ENCODE measurements around the gene BANP. TPM values are rescaled to one million over a fixed set of nuclear protein-coding genes. Genes with fewer than 3 reads are reported as not detected.
A peak's percentile ranks its signal among the peaks of the same experiment; 100 is the strongest.
"Not testable (repeated sequence)": the region's sequence is repeated elsewhere in the genome, so short reads cannot be mapped to it uniquely, and the experiment has no call there.

The BANP gene
- total RNA-seq, 1 experiment from 2014 or later: 24.9 TPM

GRCh38 chr16:87965417-87965816, 14.2 kb downstream of the BANP start:
- no peak for DNase-seq (ENCODE audit: low read depth)

- no peak for DNase-seq (ENCODE audit: low read depth)
Observed at GRCh38 chr16:87966064-87966645, 14.9 kb downstream of the BANP start.

- DNase-seq (ENCODE audit: low read depth): no peak
Observed at GRCh38 chr16:87966685-87967185, 15.5 kb downstream of the BANP start.

DNA sequence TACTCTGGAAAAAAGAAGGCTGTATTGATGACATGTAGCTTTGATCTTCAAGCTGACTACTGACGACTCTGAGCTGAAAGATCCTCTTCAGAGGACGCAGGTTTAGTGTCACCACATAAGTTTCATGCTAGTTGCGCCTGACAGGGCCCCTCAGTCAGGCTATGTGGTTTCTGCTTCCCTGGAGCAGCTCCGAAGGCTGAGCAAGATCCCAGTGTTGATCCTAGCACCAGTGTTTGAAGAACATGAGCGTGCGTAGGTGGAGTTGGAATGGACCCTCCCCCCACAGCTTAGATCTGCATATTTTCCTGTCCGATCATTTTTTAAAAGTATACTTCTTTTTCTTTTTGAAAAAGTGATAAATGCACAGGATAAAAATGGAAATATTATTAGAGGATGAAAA, 17.3 kb downstream of the BANP start:
- no peak for DNase-seq (ENCODE audit: low read depth)

GRCh38 chr16:87970186-87970585, 19.0 kb downstream of the BANP start:
- no peak for DNase-seq (ENCODE audit: low read depth)

- no peak for DNase-seq (ENCODE audit: low read depth)
Observed at GRCh38 chr16:87971933-87972332, 20.7 kb downstream of the BANP start.

GRCh38 chr16:87973717-87974116, 22.5 kb downstream of the BANP start:
- DNase-seq (ENCODE audit: low read depth): no peak

DNA sequence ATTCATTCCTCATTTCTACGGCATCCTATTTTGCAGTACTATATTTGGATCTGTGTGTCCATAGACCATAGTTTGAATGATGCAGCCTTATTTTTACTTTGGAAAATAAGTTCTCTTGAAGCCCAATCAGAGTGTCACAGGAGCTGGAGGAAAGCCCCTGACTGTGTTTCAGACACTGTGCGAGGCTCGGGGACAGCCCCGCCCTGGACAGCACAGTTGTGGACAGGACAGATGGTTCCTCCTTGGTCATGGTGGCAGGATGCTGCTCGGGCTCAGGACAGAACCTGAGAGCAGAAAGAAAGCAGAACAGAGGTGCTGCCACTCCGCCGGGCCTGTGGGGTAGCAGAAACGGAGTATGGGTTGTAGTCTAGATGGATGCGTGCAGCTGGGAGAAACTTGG, 22.9 kb downstream of the BANP start:
- DNase-seq (ENCODE audit: low read depth): no peak

DNA sequence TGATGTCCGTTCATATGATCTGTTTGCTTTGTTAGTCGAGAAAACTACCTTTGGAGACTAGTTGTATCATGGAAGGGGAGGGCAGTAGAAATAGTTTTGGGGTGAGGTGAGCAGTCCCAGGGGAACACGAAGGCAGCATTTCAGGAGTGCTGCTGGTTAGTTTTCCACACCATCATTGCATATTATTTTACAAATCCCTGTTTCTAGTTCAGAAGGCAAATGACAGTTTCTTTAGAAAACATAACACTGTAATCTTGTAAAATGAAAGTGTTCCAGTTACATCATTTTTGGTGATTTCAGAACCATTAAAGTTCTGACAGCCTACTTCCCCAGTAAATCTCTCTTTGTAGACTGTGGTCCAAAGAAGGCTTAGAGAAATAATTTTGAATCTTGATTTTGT, 25.4 kb downstream of the BANP start:
- no peak for DNase-seq (ENCODE audit: low read depth)

DNA sequence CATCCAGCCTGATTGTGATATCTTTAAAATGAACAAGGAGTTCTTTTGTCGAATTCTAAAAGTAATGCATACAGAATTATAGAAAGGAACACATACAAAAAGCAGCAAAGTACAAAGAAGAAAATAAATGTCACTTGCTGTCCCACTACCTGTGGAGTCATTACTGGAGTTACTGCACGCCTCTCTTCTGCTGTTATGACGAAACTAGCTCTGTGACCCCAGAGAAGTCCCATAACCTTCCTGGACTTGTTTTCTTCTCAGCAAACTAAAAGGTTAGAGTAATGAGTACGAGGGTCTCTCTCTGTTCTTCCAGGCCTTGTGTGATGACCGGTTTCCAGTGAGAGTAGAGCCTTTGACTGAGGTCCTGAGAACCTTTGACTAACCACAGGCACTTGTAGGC, 26.9 kb downstream of the BANP start:
- DNase-seq (ENCODE audit: low read depth): no peak

DNA sequence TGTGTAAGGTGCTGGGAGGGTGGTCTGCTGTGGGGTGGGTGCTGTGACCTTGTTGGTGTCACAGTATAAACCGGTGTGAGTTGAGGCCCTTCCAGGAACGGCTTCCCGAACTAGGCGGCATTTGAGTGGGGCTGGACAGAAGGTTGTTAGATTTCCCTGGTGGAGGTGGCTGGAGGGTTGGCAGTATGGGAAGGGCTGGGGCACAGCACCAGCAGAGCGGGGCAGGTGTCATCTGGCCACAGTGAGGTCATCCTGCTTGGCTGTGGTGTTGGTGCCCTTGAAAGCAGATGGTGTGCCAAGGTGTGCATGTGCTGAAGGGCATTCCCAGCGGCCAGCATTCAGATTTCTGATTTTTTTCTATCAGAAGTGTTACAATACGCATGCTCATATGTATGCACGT, 28.1 kb downstream of the BANP start:
- DNase-seq (ENCODE audit: low read depth): no peak

- not testable (repeated sequence) for DNase-seq (ENCODE audit: low read depth)
Observed at GRCh38 chr16:87979911-87980630, 28.8 kb downstream of the BANP start.

DNA sequence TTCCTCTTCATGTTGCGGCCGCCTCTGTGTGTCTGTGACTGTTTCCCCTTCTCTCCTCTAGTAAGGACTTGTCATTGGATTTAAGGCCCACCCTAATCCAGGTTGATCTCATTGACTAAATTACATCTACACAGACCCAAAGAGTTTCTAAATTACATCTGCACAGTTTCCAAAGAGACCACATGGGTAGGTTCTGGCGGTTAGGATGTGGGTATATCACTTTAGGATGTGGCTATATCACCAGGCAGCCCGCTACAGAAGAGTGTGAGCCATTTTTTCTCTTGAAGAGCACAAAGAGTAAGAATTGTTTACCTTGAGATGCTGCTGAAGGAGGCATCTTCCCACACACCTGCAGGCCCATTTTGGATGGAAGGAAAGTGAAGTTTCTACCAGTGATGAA, 30.1 kb downstream of the BANP start:
- not testable (repeated sequence) for DNase-seq (ENCODE audit: low read depth)

- DNase-seq (ENCODE audit: low read depth): no peak
Observed at GRCh38 chr16:87982581-87983041, 31.4 kb downstream of the BANP start.

GRCh38 chr16:87983072-87983736, 32.0 kb downstream of the BANP start:
- peak; percentile 15 for DNase-seq (ENCODE audit: low read depth)

GRCh38 chr16:87983737-87984097, 32.5 kb downstream of the BANP start:
- DNase-seq (ENCODE audit: low read depth): peak; percentile 15

DNA sequence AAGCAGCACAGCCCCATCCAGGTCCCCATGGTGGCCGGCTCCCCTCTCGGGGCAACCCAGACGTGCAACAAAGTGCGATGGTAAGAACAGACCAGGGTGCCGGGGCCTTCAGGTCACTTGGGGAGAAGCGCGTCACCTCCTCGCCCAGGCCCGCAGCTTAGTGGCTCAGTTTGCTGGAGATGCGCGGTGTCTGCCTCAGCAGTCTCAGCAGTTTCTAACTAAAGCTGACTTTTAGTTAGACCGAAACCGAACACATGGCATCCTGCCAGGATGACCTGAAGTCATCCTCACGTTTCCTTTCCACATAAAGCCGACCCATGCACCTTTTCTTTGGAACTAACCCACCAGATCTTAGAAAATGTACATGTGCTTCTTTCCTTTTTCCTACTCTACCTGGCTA, 32.9 kb downstream of the BANP start:
- DNase-seq (ENCODE audit: low read depth): not testable (repeated sequence)

DNA sequence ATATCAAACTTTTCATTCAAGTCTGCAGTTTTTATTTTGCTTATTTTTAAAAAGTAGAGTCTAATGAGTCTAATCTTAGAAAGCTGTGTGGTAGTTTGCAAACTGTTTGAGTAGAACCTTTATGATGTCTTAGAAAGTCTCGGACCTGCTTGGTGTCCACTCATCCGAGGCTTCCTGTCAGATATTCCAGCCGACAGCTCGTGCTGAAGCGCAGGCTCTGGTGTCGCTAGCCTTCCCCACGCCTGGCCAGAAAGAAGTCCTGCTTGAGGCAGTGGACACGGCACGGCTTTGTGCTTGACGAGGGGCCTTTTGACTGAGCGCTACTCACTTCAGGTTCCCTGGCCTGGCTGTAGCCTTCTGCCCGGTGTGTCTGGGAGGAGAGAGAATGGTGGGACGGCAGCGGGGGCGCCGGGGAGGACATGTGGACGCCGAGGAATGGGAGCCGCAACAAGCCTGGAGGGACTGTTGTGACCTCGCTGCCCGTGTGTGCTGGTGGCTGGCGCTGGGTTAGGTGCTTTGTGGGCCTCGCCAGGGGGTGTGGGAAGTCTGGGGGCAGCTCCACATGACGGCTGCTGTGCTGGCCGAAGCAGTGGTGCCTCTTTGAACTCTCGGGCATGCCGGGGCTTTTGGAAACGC, 33.5 kb downstream of the BANP start:
- no peak for DNase-seq (ENCODE audit: low read depth)

DNA sequence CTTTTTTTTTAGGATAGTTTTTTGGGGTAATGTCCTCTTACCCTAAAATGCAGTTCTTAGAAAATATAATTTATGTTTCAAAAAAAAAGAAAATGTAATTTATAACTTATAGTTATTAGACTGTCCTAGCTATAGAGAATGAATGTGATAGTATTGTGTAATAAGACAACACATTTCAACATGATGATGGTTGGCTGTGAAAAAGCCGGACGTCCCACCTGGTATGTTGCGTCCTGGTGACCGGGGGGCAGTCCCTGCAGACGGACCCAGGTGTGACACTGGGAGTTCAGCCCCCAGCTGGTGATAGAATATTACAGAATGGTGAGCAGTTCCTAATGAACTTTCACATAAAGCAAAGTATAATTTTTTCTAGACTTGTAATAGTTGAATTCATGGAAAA, 34.3 kb downstream of the BANP start:
- not testable (repeated sequence) for DNase-seq (ENCODE audit: low read depth)

DNA sequence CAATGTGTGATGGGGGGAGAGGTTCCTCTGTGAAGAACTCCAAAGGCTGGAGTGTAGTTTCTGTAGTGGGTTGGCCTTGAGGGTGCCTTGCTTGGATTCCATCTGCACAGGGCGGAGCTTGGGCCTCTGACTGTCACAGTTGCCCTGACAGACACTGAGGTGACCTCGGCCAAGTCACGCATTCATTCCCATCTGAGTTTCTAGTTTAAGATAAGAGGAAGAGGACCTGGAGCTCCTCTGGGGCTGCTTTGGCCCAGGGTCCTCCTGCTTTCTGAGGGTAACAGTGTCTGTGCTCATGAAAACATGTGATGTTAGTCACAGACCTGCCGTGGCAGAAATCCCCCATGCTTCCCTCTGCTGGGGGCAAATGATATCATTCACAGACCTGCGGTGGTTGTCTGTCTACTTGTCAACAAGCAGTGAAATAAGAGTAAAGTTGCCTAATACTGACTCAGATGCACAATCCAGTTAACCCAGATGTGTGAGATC, 35.2 kb downstream of the BANP start:
- peak; percentile 65 for DNase-seq (ENCODE audit: low read depth)

DNA sequence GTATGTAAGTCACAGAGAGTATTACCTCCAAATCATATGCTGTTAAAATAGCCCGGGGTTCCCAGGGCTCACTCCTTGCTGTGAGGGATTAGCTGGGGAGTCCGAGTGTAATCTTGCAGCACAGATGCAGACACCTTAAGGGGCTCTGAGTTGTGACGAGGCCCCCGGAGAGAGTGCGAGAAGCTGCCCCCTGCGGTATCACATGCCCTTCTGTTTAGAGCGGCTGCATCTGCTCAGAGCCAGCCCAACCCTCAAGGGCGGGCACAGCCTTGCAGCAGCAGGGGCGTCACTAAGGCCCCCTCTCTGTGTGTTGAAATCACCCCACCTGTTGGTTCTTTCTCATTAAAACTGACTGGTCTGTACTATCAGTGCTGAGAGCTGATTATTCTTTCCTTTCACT, 37.4 kb downstream of the BANP start:
- DNase-seq (ENCODE audit: low read depth): not testable (repeated sequence)

- not testable (repeated sequence) for DNase-seq (ENCODE audit: low read depth)
Observed at GRCh38 chr16:87990254-87990653, 39.0 kb downstream of the BANP start.
